DOHH2 (cell line): ENCODE results near the gene HCN2.

Experiments
- H3F3A ChIP-seq: fragments of 200-600 bp; sonication (generic), shearing (Covaris generic); 2 replicates; pipeline ENCODE4 v1.6.0; 2016; ENCODE audit warnings: antibody characterized with exemption, mild to moderate bottlenecking; ENCODE audit not compliant: control insufficient read depth, insufficient read depth
- H3K27ac ChIP-seq: fragments of 200-600 bp; sonication (generic); 2 replicates; pipeline ENCODE4 v1.5.1; 2014; ENCODE audit warnings: low read depth, mild to moderate bottlenecking, low read length, moderate library complexity
- H3K27me3 ChIP-seq: fragments of 200-600 bp; sonication (generic); 2 replicates; pipeline ENCODE4 v1.6.1; 2014; ENCODE audit warnings: mild to moderate bottlenecking, low read length, mixed read lengths; ENCODE audit not compliant: control insufficient read depth
- H3K36me3 ChIP-seq: fragments of 200-600 bp; sonication (generic); 2 replicates; pipeline ENCODE4 v1.6.1; 2014; ENCODE audit warnings: mild to moderate bottlenecking, low read length, moderate library complexity, mixed read lengths; ENCODE audit not compliant: control insufficient read depth
- H3K4me1 ChIP-seq: fragments of 200-600 bp; sonication (generic); 2 replicates; pipeline ENCODE4 v1.6.1; 2014; ENCODE audit warnings: mild to moderate bottlenecking, low read length, mixed read lengths; ENCODE audit not compliant: control insufficient read depth
- H3K4me2 ChIP-seq: fragments of 200-600 bp; sonication (generic); 2 replicates; pipeline ENCODE4 v1.6.0; 2014; ENCODE audit warnings: mild to moderate bottlenecking, low read length, moderate library complexity
- H3K4me3 ChIP-seq: fragments of 200-600 bp; sonication (generic); 2 replicates; pipeline ENCODE4 v1.5.1; 2014; ENCODE audit warnings: mild to moderate bottlenecking, low read length, mixed read lengths
- H3K79me2 ChIP-seq: fragments of 200-600 bp; sonication (generic); 2 replicates; pipeline ENCODE4 v1.6.1; 2014; ENCODE audit warnings: mild to moderate bottlenecking, low read length, mixed read lengths; ENCODE audit not compliant: control insufficient read depth
- H3K9me2 ChIP-seq: fragments of 200-600 bp; sonication (generic); replicated peaks from 2 replicates; pipeline ENCODE4 v1.6.1; 2014; ENCODE audit warnings: mild to moderate bottlenecking, low read length, mixed read lengths; ENCODE audit not compliant: control insufficient read depth
- H3K9me3 ChIP-seq: fragments of 200-600 bp; sonication (generic); 2 replicates; pipeline ENCODE4 v1.6.1; 2014; ENCODE audit warnings: antibody characterized with exemption, low read length, mixed read lengths; ENCODE audit not compliant: control insufficient read depth, insufficient read depth
- H4K20me1 ChIP-seq: fragments of 200-600 bp; sonication (generic); 2 replicates; pipeline ENCODE4 v1.6.0; 2014; ENCODE audit warnings: low read depth, mild to moderate bottlenecking, antibody characterized with exemption, low read length, moderate library complexity; ENCODE audit not compliant: control insufficient read depth, insufficient read depth
- CTCF ChIP-seq: fragments of 200-600 bp; sonication (generic); IDR thresholded peaks from one replicate; pipeline ENCODE4 v1.5.1; 2014; ENCODE audit warnings: antibody characterized with exemption, mild to moderate bottlenecking, low read depth, low read length; ENCODE audit not compliant: poor library complexity, severe bottlenecking
- EZH2phosphoT487 ChIP-seq: fragments of 200-600 bp; sonication (generic); IDR thresholded peaks from 2 replicates; pipeline ENCODE4 v1.6.1; 2017; ENCODE audit warnings: borderline replicate concordance, mild to moderate bottlenecking, antibody characterized with exemption, low read length, moderate library complexity, mixed read lengths

HCN2 gene

GRCh38 chr19:589693-590395 lies at the start of gene HCN2:
TSS of gene HCN2 (plus strand) at chr19:589881. CDS start at chr19:589946, 65 bp downstream.
- Histone ChIP-seq H3F3A (no peaks in the 10 kb centered on the region), H3K27me3 (peaks cover 18% of the 10 kb centered on the region), H3K79me2 (no peaks in the 10 kb centered on the region), H3K4me1 (peaks cover 11% of the 10 kb centered on the region), H3K9me3 (no peaks in the 10 kb centered on the region), H3K9me2 (no peaks in the 10 kb centered on the region), H3K27ac (no peak within 1 kb of the TSS), H3K4me3 (no peak within 1 kb of the TSS), H4K20me1 (peaks cover 4% of the 10 kb centered on the region; the same call in 1 of the 2 replicates), H3K36me3 (no peaks in the 10 kb centered on the region), H3K4me2 (no peak within 1 kb of the TSS)
- TF ChIP-seq EZH2phosphoT487 (no peak), CTCF (no peak)

- Histone ChIP-seq H3K27me3 (no peaks in the 10 kb centered on the region), H3K79me2 (no peaks in the 10 kb centered on the region), H4K20me1 (no peaks in the 10 kb centered on the region), H3K27ac (no peak overlapping the region), H3K4me1 (peaks cover 9% of the 10 kb centered on the region), H3K36me3 (peaks cover 12% of the 10 kb centered on the region), H3K4me2 (no peak overlapping the region), H3K9me2 (no peaks in the 10 kb centered on the region), H3F3A (no peaks in the 10 kb centered on the region), H3K4me3 (no peak overlapping the region), H3K9me3 (no peaks in the 10 kb centered on the region)
- no peak for TF ChIP-seq CTCF
- no peak for TF ChIP-seq EZH2phosphoT487
Observed at GRCh38 chr19:540867-541637, 48.6 kb upstream of the HCN2 start.

GRCh38 chr19:541699-542098 lies 48.0 kb upstream of the HCN2 start:
- Histone ChIP-seq H3K9me3 (no peaks in the 10 kb centered on the region), H3K79me2 (no peaks in the 10 kb centered on the region), H3F3A (no peaks in the 10 kb centered on the region), H3K27ac (no peak overlapping the region), H3K36me3 (peaks cover 7% of the 10 kb centered on the region), H3K4me3 (no peak overlapping the region), H3K9me2 (no peaks in the 10 kb centered on the region), H3K27me3 (no peaks in the 10 kb centered on the region), H4K20me1 (no peaks in the 10 kb centered on the region), H3K4me2 (no peak overlapping the region), H3K4me1 (peaks cover 9% of the 10 kb centered on the region)
- no peak for TF ChIP-seq EZH2phosphoT487
- TF ChIP-seq CTCF = no peak
